ENCODE results near the gene STXBP2. TPM values are rescaled to one million over a fixed set of nuclear protein-coding genes. Genes with fewer than 3 reads are reported as not detected.

STXBP2 gene
- total RNA-seq, 1 experiment from 2014 or later: 92.5 TPM

- Histone ChIP-seq H3K4ac (ENCODE audit: low read depth, low read length) (no peak overlapping the region), H2BK5ac (ENCODE audit: insufficient read length, low read length) (no peak overlapping the region), H2BK120ac (ENCODE audit: low read depth, low read length, poor library complexity, severe bottlenecking) (no peak overlapping the region), H4K91ac (ENCODE audit: insufficient read length, low read depth, low read length) (no peak overlapping the region), H3K4me2 (ENCODE audit: insufficient read depth, insufficient read length, low read length) (no peak overlapping the region), H3K9me3 (ENCODE audit: control insufficient read depth, low read depth, low read length) (no peaks in the 10 kb centered on the region), H3K9ac (ENCODE audit: extremely low read depth, insufficient read length, low read length) (no peak overlapping the region), H3T11ph (ENCODE audit: low read length) (no peak overlapping the region), H2AK5ac (ENCODE audit: insufficient read length, low read length) (no peak overlapping the region), H4K20me1 (ENCODE audit: control insufficient read depth, insufficient read depth, insufficient read length) (no peaks in the 10 kb centered on the region), H2BK15ac (ENCODE audit: low read depth, low read length) (no peak overlapping the region), H3K4me1 (ENCODE audit: insufficient read depth, low read length) (no peaks in the 10 kb centered on the region), H3K79me1 (ENCODE audit: insufficient read depth, low read depth, low read length, poor library complexity, severe bottlenecking) (no peaks in the 10 kb centered on the region), H2BK12ac (ENCODE audit: insufficient read length, low read depth, low read length) (no peak overlapping the region), H3K18ac (ENCODE audit: insufficient read length, low read depth, low read length) (no peak overlapping the region), H4K5ac (ENCODE audit: insufficient read length, low read depth, low read length) (no peak overlapping the region), H2BK20ac (ENCODE audit: low read depth, low read length, poor library complexity, severe bottlenecking) (no peak overlapping the region), H3K27ac (ENCODE audit: insufficient read length, low read depth, low read length) (no peak overlapping the region), H3K27me3 (ENCODE audit: insufficient read depth, low read length) (no peaks in the 10 kb centered on the region), H3K14ac (ENCODE audit: insufficient read depth, low read length) (no peak overlapping the region), H3K23me2 (ENCODE audit: insufficient read length, low read depth, low read length, poor library complexity, severe bottlenecking) (no peaks in the 10 kb centered on the region), H3K56ac (ENCODE audit: insufficient read length, low read depth, low read length) (no peak overlapping the region), H3K23ac (ENCODE audit: insufficient read length, low read depth, low read length) (no peak overlapping the region), H2AFZ (ENCODE audit: low read length) (no peak overlapping the region), H3K79me2 (ENCODE audit: insufficient read depth, low read length) (no peaks in the 10 kb centered on the region), H4K8ac (replicated peaks; ENCODE audit: insufficient read length, low read depth, low read length) (no peak overlapping the region)
- DNase-seq: no peak
- Mint-ChIP-seq H3K27me3 (ENCODE audit: low read depth) (no peaks in the 10 kb centered on the region), H3K36me3 (ENCODE audit: insufficient read depth in 1 of 3, low read depth in 3 of 3) (peaks cover 11 to 47% (median 38%) of the 10 kb centered on the region in 3 experiments), H3K4me1 (no peaks in the 10 kb centered on the region), H3K27ac (no peak overlapping the region), H3K9me3 (no peaks in the 10 kb centered on the region), H3K4me3 (no peak overlapping the region)
- no peak for TF ChIP-seq CTCF (conservative IDR thresholded peaks at IDR 0.05)
- no CpG with 5 or more reads among the region's 81 CpGs for WGBS (ENCODE audit: extremely low coverage, insufficient read length, low lambda C conversion rate)
Observed at GRCh38 chr19:7612282-7613274, 24.3 kb upstream of the STXBP2 start.
